Endothelial cell of umbilical vein (primary cell): ENCODE measurements around the gene ATXN7. TPM values are rescaled to one million over a fixed set of nuclear protein-coding genes. Genes with fewer than 3 reads are reported as not detected.

Source experiments
- BruUV-seq: library from RNA; stranded (reverse); fragments of 400-500 nt; replicated peaks from 2 replicates; lab custom pipeline; 2021; lab: Mats Ljungman, UMichigan
- CTCF ChIA-PET: fragments of 300-600, 350-600 bp; sonication (Branson Sonifier 250); formaldehyde crosslinking; loops from one replicate; lab custom pipeline; 2021; ENCODE audit warnings: antibody characterized with exemption, inconsistent platforms; lab: Charles Lee
- POLR2A ChIA-PET: fragments of 300-600, 350-600 bp; sonication (Branson Sonifier 250); formaldehyde crosslinking; loops from one replicate; lab custom pipeline; 2021; ENCODE audit warnings: antibody characterized with exemption, inconsistent platforms; lab: Charles Lee
- DNase-seq: peaks from one replicate; pipeline ENCODE4 v3.0.0-alpha.2; 2011; ENCODE audit warnings: low read depth, low spot score
- FAIRE-seq: peaks from 2 replicates; lab custom pipeline; 2011; peaks lifted over from hg19 to GRCh38; lab: Jason Lieb, UNC
- H2AFZ ChIP-seq: 2 replicates; pipeline ENCODE4 v1.6.0; 2012; ENCODE audit warnings: low read depth, low read length, control low read depth, inconsistent platforms
- H3K27ac ChIP-seq: 2 replicates; pipeline ENCODE4 v1.5.1; 2011; ENCODE audit warnings: low read depth, mild to moderate bottlenecking, control low read depth, low read length, moderate library complexity; ENCODE audit not compliant: insufficient read depth
- H3K27me3 ChIP-seq, 2 experiments: 2 replicates each; pipeline versions ENCODE4 v1.6.0 to v1.6.1; 2011; ENCODE audit warnings: low read length in 2 of 2, mixed read lengths in 1 of 2; ENCODE audit not compliant: control insufficient read depth in 2 of 2, insufficient read depth in 2 of 2
- H3K36me3 ChIP-seq, 2 experiments: 2 replicates in 1 of 2; 3 replicates in 1 of 2; pipeline ENCODE4 v1.5.1; 2011; ENCODE audit warnings: low read length in 2 of 2, mild to moderate bottlenecking in 1 of 2, moderate library complexity in 1 of 2; ENCODE audit not compliant: control insufficient read depth in 2 of 2, insufficient read depth in 2 of 2; ENCODE audit errors: extremely low read depth in 1 of 2
- H3K4me1 ChIP-seq: 3 replicates; pipeline ENCODE4 v1.5.1; 2011; ENCODE audit warnings: mild to moderate bottlenecking, low read length; ENCODE audit not compliant: control insufficient read depth, insufficient read depth; ENCODE audit errors: extremely low read depth
- H3K4me2 ChIP-seq: 2 replicates; pipeline ENCODE4 v1.6.1; 2011; ENCODE audit warnings: low read length, control low read depth, mixed read lengths; ENCODE audit not compliant: insufficient read depth
- H3K4me3 ChIP-seq, 3 experiments: fragments of 200-600 bp in 1 of 3; sonication (generic), shearing (Covaris generic) in 1 of 3; replicated peaks in 1 of 3; 2 replicates each; pipeline ENCODE4 v1.5.1; 2011 to 2016; ENCODE audit warnings: control low read depth in 3 of 3, low read length in 3 of 3, mild to moderate bottlenecking in 2 of 3, inconsistent platforms in 1 of 3, low read depth in 1 of 3, moderate library complexity in 1 of 3; ENCODE audit not compliant: insufficient read depth in 1 of 3
- H3K79me2 ChIP-seq: 2 replicates; pipeline ENCODE4 v1.6.0; 2012; ENCODE audit warnings: low read length, inconsistent platforms; ENCODE audit not compliant: control insufficient read depth, insufficient read depth
- H3K9ac ChIP-seq: replicated peaks from 2 replicates; pipeline ENCODE3; 2011; ENCODE audit warnings: low read length, control low read depth; ENCODE audit not compliant: insufficient read depth; ENCODE audit errors: extremely low read depth
- H3K9me1 ChIP-seq: replicated peaks from 3 replicates; pipeline ENCODE4 v1.6.0; 2011; ENCODE audit warnings: mild to moderate bottlenecking, low read length; ENCODE audit not compliant: control insufficient read depth, insufficient read depth; ENCODE audit errors: extremely low read depth
- H3K9me3 ChIP-seq: replicated peaks from 2 replicates; pipeline ENCODE4 v1.5.1; 2012; ENCODE audit warnings: low read length, inconsistent platforms; ENCODE audit not compliant: control insufficient read depth, insufficient read depth
- H4K20me1 ChIP-seq: replicated peaks from 2 replicates; pipeline ENCODE3; 2011; ENCODE audit warnings: mild to moderate bottlenecking, low read length; ENCODE audit not compliant: control insufficient read depth, insufficient read depth; ENCODE audit errors: extremely low read depth
- EZH2 ChIP-seq: IDR thresholded peaks from 2 replicates; pipeline ENCODE4 v1.6.1; 2012; ENCODE audit warnings: borderline replicate concordance, low read depth, mild to moderate bottlenecking, moderate library complexity, low read length, inconsistent platforms; ENCODE audit not compliant: severe bottlenecking
- GATA2 ChIP-seq: IDR thresholded peaks from 2 replicates; pipeline ENCODE4 v1.7.0; 2011; ENCODE audit warnings: low read depth, mild to moderate bottlenecking, moderate library complexity, mixed read lengths, low read length; ENCODE audit not compliant: insufficient read length, insufficient read depth
- MYC ChIP-seq: IDR thresholded peaks from one replicate; pipeline ENCODE4 v1.6.1; 2011; ENCODE audit warnings: mild to moderate bottlenecking, low read depth, low read length
- POLR2A ChIP-seq: IDR thresholded peaks from 2 replicates; pipeline ENCODE4 v1.6.1; 2012; ENCODE audit warnings: low read depth, mild to moderate bottlenecking, control low read depth, low read length
- POLR2AphosphoS5 ChIP-seq: IDR thresholded peaks from 2 replicates; pipeline ENCODE4 v1.6.1; 2012; ENCODE audit warnings: low read depth, mild to moderate bottlenecking, control low read depth, low read length, moderate library complexity; ENCODE audit not compliant: insufficient read depth
- dilution Hi-C: fragments of 300-500 bp; cut with MboI; formaldehyde crosslinking; loops from one replicate; pipeline ENCODE4 v1.15.0; 2019; ENCODE audit warnings: low sequenced_read_pairs; ENCODE audit not compliant: extremely low pct_ligation_motif_present
- intact Hi-C: fragments of 100-400 bp; cut with micrococcal nuclease; formaldehyde crosslinking; loops from one replicate; pipeline ENCODE4 v1.10.0; 2022
- polyA plus RNA-seq, 4 experiments: library from polyadenylated mRNA; depleted of rRNA in 3 of 4; stranded (reverse) in 3 of 4; unstranded in 1 of 4; fragments of >200 nt; gene quantifications; 2 replicates each; pipeline versions ENCODE4 v1.2.1 to v1.2.3, GENCODE V29; 2011 to 2012; ENCODE audit warnings: missing spikeins in 1 of 4
- total RNA-seq: library from RNA; stranded (reverse); gene quantifications from 2 replicates; pipeline ENCODE4 v1.2.3, GENCODE V29; 2021
- TF ChIP-seq, protein P1 (sequence below): IDR thresholded peaks from 2 replicates; pipeline ENCODE4 v1.6.1; 2011; ENCODE audit not compliant: insufficient read depth, insufficient read length
- TF ChIP-seq, protein P2 (sequence below), 2 donors: IDR thresholded peaks; 1 replicate in 1 of 2; 2 replicates in 1 of 2; pipeline ENCODE4 v1.5.1; 2011; ENCODE audit warnings: low read length in 2 of 2, mild to moderate bottlenecking in 2 of 2, moderate library complexity in 2 of 2, control low read depth in 1 of 2, inconsistent platforms in 1 of 2, low read depth in 1 of 2; ENCODE audit not compliant: insufficient read depth in 1 of 2; ENCODE audit errors: extremely low read depth in 1 of 2

Gene ATXN7
- total and polyA plus RNA-seq, 2 donors (not counting 3 experiments of a cell fraction or from before 2014, with no cell fraction given): 21.2 to 34.7 TPM

DNA sequence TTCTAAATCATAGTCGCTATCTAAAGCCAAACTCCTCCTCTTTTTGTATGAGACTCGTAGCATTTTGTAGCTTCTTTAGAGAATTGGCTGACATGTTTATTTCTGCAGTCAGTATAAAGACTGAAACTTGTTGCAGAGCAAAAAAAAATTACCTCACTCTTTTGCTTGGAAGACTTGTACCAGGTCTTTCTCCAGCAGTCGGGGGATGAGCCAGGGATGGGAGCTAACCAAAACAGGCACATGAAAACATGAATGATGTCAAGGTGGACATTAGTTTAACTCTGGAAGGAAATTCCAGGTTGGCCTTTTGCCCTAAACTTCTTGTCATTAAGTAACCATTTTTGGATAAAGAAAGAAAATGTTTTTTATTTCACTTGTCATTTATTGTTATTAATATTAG lies 95.5 kb downstream of the ATXN7 start:
- intact Hi-C loops (no loop called here), dilution Hi-C loops (no loop called here)
- no peaks in the 10 kb centered on the region for H3K9me3 ChIP-seq
- no peak for FAIRE-seq
- H3K4me3 ChIP-seq: no peak overlapping the region
- no peaks in the 10 kb centered on the region for H3K9me1 ChIP-seq
- no peak overlapping the region for H2AFZ ChIP-seq
- H3K79me2 ChIP-seq: peaks cover 49% of the 10 kb centered on the region
- peaks cover 22% of the 10 kb centered on the region for H3K4me1 ChIP-seq
- peaks cover 6% of the 10 kb centered on the region for H4K20me1 ChIP-seq
- no peak overlapping the region for H3K9ac ChIP-seq
- H3K27ac ChIP-seq: no peak overlapping the region
- peaks cover 0 to 6% of the 10 kb centered on the region in 2 experiments for H3K36me3 ChIP-seq
- POLR2A ChIA-PET: no interaction called here
- DNase-seq: no peak
- no peak overlapping the region for H3K4me2 ChIP-seq
- H3K27me3 ChIP-seq: no peaks in the 10 kb centered on the region
- no peak for TF ChIP-seq EZH2
- no peak for TF ChIP-seq POLR2A
- TF ChIP-seq, protein P1, sequence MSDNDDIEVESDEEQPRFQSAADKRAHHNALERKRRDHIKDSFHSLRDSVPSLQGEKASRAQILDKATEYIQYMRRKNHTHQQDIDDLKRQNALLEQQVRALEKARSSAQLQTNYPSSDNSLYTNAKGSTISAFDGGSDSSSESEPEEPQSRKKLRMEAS: no peak
- TF ChIP-seq, protein P2, sequence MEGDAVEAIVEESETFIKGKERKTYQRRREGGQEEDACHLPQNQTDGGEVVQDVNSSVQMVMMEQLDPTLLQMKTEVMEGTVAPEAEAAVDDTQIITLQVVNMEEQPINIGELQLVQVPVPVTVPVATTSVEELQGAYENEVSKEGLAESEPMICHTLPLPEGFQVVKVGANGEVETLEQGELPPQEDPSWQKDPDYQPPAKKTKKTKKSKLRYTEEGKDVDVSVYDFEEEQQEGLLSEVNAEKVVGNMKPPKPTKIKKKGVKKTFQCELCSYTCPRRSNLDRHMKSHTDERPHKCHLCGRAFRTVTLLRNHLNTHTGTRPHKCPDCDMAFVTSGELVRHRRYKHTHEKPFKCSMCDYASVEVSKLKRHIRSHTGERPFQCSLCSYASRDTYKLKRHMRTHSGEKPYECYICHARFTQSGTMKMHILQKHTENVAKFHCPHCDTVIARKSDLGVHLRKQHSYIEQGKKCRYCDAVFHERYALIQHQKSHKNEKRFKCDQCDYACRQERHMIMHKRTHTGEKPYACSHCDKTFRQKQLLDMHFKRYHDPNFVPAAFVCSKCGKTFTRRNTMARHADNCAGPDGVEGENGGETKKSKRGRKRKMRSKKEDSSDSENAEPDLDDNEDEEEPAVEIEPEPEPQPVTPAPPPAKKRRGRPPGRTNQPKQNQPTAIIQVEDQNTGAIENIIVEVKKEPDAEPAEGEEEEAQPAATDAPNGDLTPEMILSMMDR (IDR thresholded peaks at IDR 0.05; ENCODE audit: extremely low read depth in 1 of 2, insufficient read depth in 1 of 2, low read depth in 1 of 2, low read length in 2 of 2): no peak
- no peak for TF ChIP-seq MYC
- no peak for TF ChIP-seq GATA2
- TF ChIP-seq POLR2AphosphoS5: no peak
- BruUV-seq: no TSS peak
- CTCF ChIA-PET: interaction anchor here (1.0 to 3.7 kb wide), 3 partner anchors 9 to 34 kb away, joined by 3 to 34 read pairs (median 3); no protein-coding TSS in a partner anchor
